Cardiac muscle cell (in vitro differentiated cells and primary cell): ENCODE data around the gene CACNA1H. TPM values are rescaled to one million over a fixed set of nuclear protein-coding genes. Genes with fewer than 3 reads are reported as not detected.

ENCODE experiments used
- DNase-seq, 2 donors: peaks; one replicate each; pipeline versions ENCODE4 v3.0.0 to v3.0.0-alpha.2; 2010 to 2017; ENCODE audit warnings: low read depth in 1 of 2, low spot score in 1 of 2
- H3K27ac ChIP-seq: fragments of 200-600 bp; sonication (generic); 2 replicates; pipeline ENCODE4 v1.5.1; 2016
- H3K27me3 ChIP-seq: fragments of 200-600 bp; sonication (generic); 2 replicates; pipeline ENCODE4 v1.6.0; 2016; ENCODE audit warnings: control low read depth
- H3K36me3 ChIP-seq: fragments of 200-600 bp; sonication (generic); 2 replicates; pipeline ENCODE4 v1.5.1; 2016; ENCODE audit warnings: control low read depth
- H3K4me1 ChIP-seq: fragments of 200-600 bp; sonication (generic); 2 replicates; pipeline ENCODE4 v1.8.1; 2017; ENCODE audit warnings: low read depth, mild to moderate bottlenecking, mixed run types
- H3K4me3 ChIP-seq: fragments of 200-600 bp; sonication (generic); 2 replicates; pipeline ENCODE4 v1.5.1; 2016; ENCODE audit warnings: mild to moderate bottlenecking
- H3K9me3 ChIP-seq: fragments of 200-600 bp; sonication (generic); 2 replicates; pipeline ENCODE4 v1.5.1; 2017; ENCODE audit warnings: low read depth, mild to moderate bottlenecking, control low read depth
- CTCF ChIP-seq: IDR thresholded peaks from 2 replicates; pipeline ENCODE4 v1.5.1; 2012; ENCODE audit warnings: low read depth, mild to moderate bottlenecking, low read length
- polyA plus RNA-seq: library from polyadenylated mRNA; unstranded; fragments of >200 nt; fragmentation: Nextera tagmentation; extraction: Ambion mirVana; gene quantifications from 2 replicates; pipeline ENCODE4 v1.2.1, GENCODE V29; 2016
- total RNA-seq: library from RNA; depleted of rRNA; stranded (reverse); fragments of >200 nt; gene quantifications from 2 replicates; pipeline ENCODE4 v1.2.3, GENCODE V29; 2016

The CACNA1H gene
- total and polyA plus RNA-seq, 2 experiments from 2014 or later = 8.9 to 66.1 TPM

- Histone ChIP-seq H3K4me1 (peaks cover 18% of the 10 kb centered on the region), H3K27me3 (no peaks in the 10 kb centered on the region), H3K4me3 (no peak overlapping the region), H3K9me3 (no peaks in the 10 kb centered on the region), H3K27ac (no peak overlapping the region), H3K36me3 (no peaks in the 10 kb centered on the region)
- DNase-seq = no peak
- no peak for TF ChIP-seq CTCF
Observed at GRCh38 chr16:1160773-1161348, 8.0 kb downstream of the CACNA1H start.

- Histone ChIP-seq H3K36me3 (no peaks in the 10 kb centered on the region), H3K9me3 (no peaks in the 10 kb centered on the region), H3K4me1 (peaks cover 18% of the 10 kb centered on the region), H3K27ac (no peak overlapping the region), H3K4me3 (no peak overlapping the region), H3K27me3 (no peaks in the 10 kb centered on the region)
- no peak for TF ChIP-seq CTCF
- DNase-seq = no peak
Observed at GRCh38 chr16:1162701-1163566, 10.0 kb downstream of the CACNA1H start.

GRCh38 chr16:1163567-1164055, 10.7 kb downstream of the CACNA1H start:
- peaks cover 18% of the 10 kb centered on the region for H3K4me1 ChIP-seq
- no peaks in the 10 kb centered on the region for H3K27me3 ChIP-seq
- no peak overlapping the region for H3K4me3 ChIP-seq
- TF ChIP-seq CTCF = no peak
- no peaks in the 10 kb centered on the region for H3K36me3 ChIP-seq
- DNase-seq = no peak
- no peak overlapping the region for H3K27ac ChIP-seq
- H3K9me3 ChIP-seq = no peaks in the 10 kb centered on the region

GRCh38 chr16:1164382-1164781, 11.5 kb downstream of the CACNA1H start:
- no peaks in the 10 kb centered on the region for H3K36me3 ChIP-seq
- no peaks in the 10 kb centered on the region for H3K27me3 ChIP-seq
- peaks cover 14% of the 10 kb centered on the region for H3K4me1 ChIP-seq
- no peak for TF ChIP-seq CTCF
- no peak overlapping the region for H3K27ac ChIP-seq
- no peaks in the 10 kb centered on the region for H3K9me3 ChIP-seq
- DNase-seq = no peak
- H3K4me3 ChIP-seq = no peak overlapping the region

GRCh38 chr16:1164975-1165374, 12.1 kb downstream of the CACNA1H start:
- Histone ChIP-seq H3K9me3 (no peaks in the 10 kb centered on the region), H3K36me3 (no peaks in the 10 kb centered on the region), H3K4me3 (no peak overlapping the region), H3K27me3 (no peaks in the 10 kb centered on the region), H3K27ac (no peak overlapping the region), H3K4me1 (peaks cover 14% of the 10 kb centered on the region)
- no peak for TF ChIP-seq CTCF
- no peak for DNase-seq
